Stomach (tissue), 4 donors: ENCODE measurements around the gene SSBP3.

ENCODE experiments used
- EP300 ChIP-seq: sonication (generic); formaldehyde crosslinking; IDR thresholded peaks from one replicate; pipeline ENCODE4 v1.6.1; 2017; ENCODE audit warnings: antibody characterized with exemption
- POLR2A ChIP-seq, 4 donors: fragments of 450-650 bp; IDR thresholded peaks; one replicate each; pipeline ENCODE4 v1.6.1; 2016; ENCODE audit warnings: antibody characterized with exemption in 4 of 4, control low read depth in 2 of 4, mild to moderate bottlenecking in 1 of 4, moderate library complexity in 1 of 4
- POLR2AphosphoS5 ChIP-seq, 3 donors: sonication (generic); formaldehyde crosslinking; IDR thresholded peaks; one replicate each; pipeline ENCODE4 v1.6.1; 2016; ENCODE audit warnings: antibody characterized with exemption in 3 of 3
- TF ChIP-seq, protein P1 (sequence below), 7 experiments: fragments of 450-650 bp in 4 of 7; fragments of 200-600 bp in 3 of 7; sonication (generic) in 3 of 7; IDR thresholded peaks; one replicate each; pipeline ENCODE4 v1.5.1; 2016 to 2019; ENCODE audit warnings: antibody characterized with exemption in 7 of 7, control low read depth in 2 of 7, mild to moderate bottlenecking in 1 of 7

DNA sequence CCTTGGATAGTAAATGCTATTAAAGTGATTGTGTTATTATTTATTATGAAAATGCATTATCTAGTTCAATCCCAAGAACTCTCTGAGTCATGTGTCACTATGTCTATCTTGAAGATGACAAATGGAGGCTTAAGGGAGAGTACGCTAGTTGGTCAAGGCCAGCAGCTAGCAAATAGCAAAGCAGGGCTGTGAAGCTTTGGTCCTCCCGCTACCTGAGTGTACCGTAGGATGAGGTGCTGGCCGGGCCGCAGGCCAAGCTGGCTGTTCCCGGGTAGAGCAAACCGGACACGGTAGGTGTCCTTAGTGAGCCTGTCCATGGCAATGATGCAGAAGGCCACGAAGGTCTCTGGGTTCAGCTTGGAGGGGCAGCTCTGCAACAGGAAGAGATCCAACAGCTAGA lies 215.7 kb downstream of the SSBP3 start:
- TF ChIP-seq, protein P1, sequence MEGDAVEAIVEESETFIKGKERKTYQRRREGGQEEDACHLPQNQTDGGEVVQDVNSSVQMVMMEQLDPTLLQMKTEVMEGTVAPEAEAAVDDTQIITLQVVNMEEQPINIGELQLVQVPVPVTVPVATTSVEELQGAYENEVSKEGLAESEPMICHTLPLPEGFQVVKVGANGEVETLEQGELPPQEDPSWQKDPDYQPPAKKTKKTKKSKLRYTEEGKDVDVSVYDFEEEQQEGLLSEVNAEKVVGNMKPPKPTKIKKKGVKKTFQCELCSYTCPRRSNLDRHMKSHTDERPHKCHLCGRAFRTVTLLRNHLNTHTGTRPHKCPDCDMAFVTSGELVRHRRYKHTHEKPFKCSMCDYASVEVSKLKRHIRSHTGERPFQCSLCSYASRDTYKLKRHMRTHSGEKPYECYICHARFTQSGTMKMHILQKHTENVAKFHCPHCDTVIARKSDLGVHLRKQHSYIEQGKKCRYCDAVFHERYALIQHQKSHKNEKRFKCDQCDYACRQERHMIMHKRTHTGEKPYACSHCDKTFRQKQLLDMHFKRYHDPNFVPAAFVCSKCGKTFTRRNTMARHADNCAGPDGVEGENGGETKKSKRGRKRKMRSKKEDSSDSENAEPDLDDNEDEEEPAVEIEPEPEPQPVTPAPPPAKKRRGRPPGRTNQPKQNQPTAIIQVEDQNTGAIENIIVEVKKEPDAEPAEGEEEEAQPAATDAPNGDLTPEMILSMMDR (IDR thresholded peaks at IDR 0.05): no peak
- TF ChIP-seq POLR2AphosphoS5 (IDR thresholded peaks at IDR 0.05): no peak
- TF ChIP-seq EP300: no peak
- no peak for TF ChIP-seq POLR2A (IDR thresholded peaks at IDR 0.05)
